Sigmoid colon (tissue), 7 donors: ENCODE measurements around the gene TSPO. TPM values are rescaled to one million over a fixed set of nuclear protein-coding genes. Genes with fewer than 3 reads are reported as not detected.

Experiments
- DNase-seq: peaks from one replicate; pipeline ENCODE4 v3.0.0-alpha.2; 2019
- H3K27ac ChIP-seq, 4 donors: fragments of 200-600 bp; sonication (generic); one replicate each; pipeline ENCODE4 v1.5.1; 2016 to 2019; ENCODE audit warnings: mild to moderate bottlenecking in 1 of 4
- H3K27me3 ChIP-seq, 3 donors: fragments of 200-600 bp; sonication (generic); one replicate each; pipeline ENCODE4 v1.5.1; 2019; ENCODE audit warnings: mild to moderate bottlenecking in 1 of 3
- H3K36me3 ChIP-seq, 4 donors: fragments of 200-600 bp; sonication (generic); one replicate each; pipeline ENCODE4 v1.5.1; 2016 to 2019
- H3K4me1 ChIP-seq, 4 donors: fragments of 200-600 bp; sonication (generic); one replicate each; pipeline ENCODE4 v1.5.1; 2017 to 2019
- H3K4me3 ChIP-seq, 4 donors: fragments of 200-600 bp; sonication (generic); one replicate each; pipeline ENCODE4 v1.5.1; 2017 to 2019; ENCODE audit warnings: mild to moderate bottlenecking in 2 of 4, moderate library complexity in 1 of 4
- H3K9me3 ChIP-seq, 4 donors: fragments of 200-600 bp in 3 of 4; sonication (generic) in 3 of 4; one replicate each; pipeline versions ENCODE4 v1.5.1 to v1.6.1; 2013 to 2019
- CTCF ChIP-seq, 4 experiments: fragments of 450-650 bp in 3 of 4; fragments of 200-600 bp in 1 of 4; IDR thresholded peaks; one replicate each; pipeline ENCODE4 v1.5.1; 2016 to 2019; ENCODE audit warnings: antibody characterized with exemption in 4 of 4, mild to moderate bottlenecking in 3 of 4, moderate library complexity in 2 of 4
- EP300 ChIP-seq, 4 donors: sonication (generic); formaldehyde crosslinking; IDR thresholded peaks; one replicate each; pipeline ENCODE4 v1.6.1; 2017; ENCODE audit warnings: antibody characterized with exemption in 4 of 4
- POLR2A ChIP-seq, 2 donors: fragments of 450-650 bp; IDR thresholded peaks; one replicate each; pipeline ENCODE4 v1.6.1; 2016; ENCODE audit warnings: antibody characterized with exemption in 2 of 2, mild to moderate bottlenecking in 2 of 2, moderate library complexity in 2 of 2
- POLR2AphosphoS5 ChIP-seq, 4 donors: sonication (generic); formaldehyde crosslinking; IDR thresholded peaks; one replicate each; pipeline ENCODE4 v1.6.1; 2017; ENCODE audit warnings: antibody characterized with exemption in 4 of 4
- WGBS, 2 donors: extraction: QIAGEN DNeasy Blood & Tissue Kit; methylation state at CpG; one replicate each; pipeline ENCODE4 v1.1.7; 2013; 5-methylcytosine and 5-hydroxymethylcytosine counted together
- intact Hi-C: fragments of 100-400 bp; cut with DNase I; formaldehyde crosslinking; loops from one replicate; pipeline ENCODE4 v1.15.1; 2023
- polyA plus RNA-seq, 3 donors: library from polyadenylated mRNA; stranded (reverse); fragments of 200-250 nt; gene quantifications; one replicate each; pipeline ENCODE4 v1.2.3, GENCODE V29; 2013
- total RNA-seq, 4 donors: library from RNA; depleted of rRNA; stranded (reverse); fragments of >200 nt; gene quantifications; one replicate each; pipeline ENCODE4 v1.1.0, GENCODE V29; 2016
- donor health status: healthy with polysubstance abuse.
- donor health status: Bipolar disorder and iron deficiency.
- donor health status: healthy.

Gene TSPO
- total and polyA plus RNA-seq, 7 donors = 126 to 513 (median 219) TPM

- H3K27me3 ChIP-seq = no peaks in the 10 kb centered on the region
- no peak overlapping the region for H3K27ac ChIP-seq
- no peak overlapping the region for H3K4me3 ChIP-seq
- no peak for TF ChIP-seq EP300 (IDR thresholded peaks at IDR 0.05)
- no peak for TF ChIP-seq POLR2A (IDR thresholded peaks at IDR 0.05)
- TF ChIP-seq CTCF (IDR thresholded peaks at IDR 0.05) = no peak
- no peak for TF ChIP-seq POLR2AphosphoS5 (IDR thresholded peaks at IDR 0.05)
- peaks cover 8 to 62% (median 10%) of the 10 kb centered on the region in 4 donors for H3K36me3 ChIP-seq
- DNase-seq = no peak
- 92 to 95% methylated on average over 19 of the region's 19 CpGs for WGBS, 2 donors
- peaks cover 0 to 14% (median 11%) of the 10 kb centered on the region in 4 donors for H3K4me1 ChIP-seq
- H3K9me3 ChIP-seq = no peaks in the 10 kb centered on the region
- intact Hi-C loops = no loop called here
These were observed 15.7 kb downstream of the TSPO start for GRCh38 chr22:43167001-43167589.

- Histone ChIP-seq H3K27ac (no peak overlapping the region), H3K36me3 (peaks cover 11 to 67% (median 18%) of the 10 kb centered on the region in 4 donors), H3K4me1 (peaks cover 0 to 10% (median 7%) of the 10 kb centered on the region in 4 donors), H3K27me3 (no peaks in the 10 kb centered on the region), H3K9me3 (no peaks in the 10 kb centered on the region), H3K4me3 (no peak overlapping the region)
- intact Hi-C loops = no loop called here
- no peak for TF ChIP-seq CTCF (IDR thresholded peaks at IDR 0.05)
- no peak for TF ChIP-seq POLR2AphosphoS5 (IDR thresholded peaks at IDR 0.05)
- TF ChIP-seq EP300 (IDR thresholded peaks at IDR 0.05) = no peak
- no peak for TF ChIP-seq POLR2A (IDR thresholded peaks at IDR 0.05)
- no peak for DNase-seq
- 88 to 90% methylated on average over 25 of the region's 25 CpGs for WGBS, 2 donors
These were observed 17.3 kb downstream of the TSPO start for GRCh38 chr22:43168471-43169309.

DNA sequence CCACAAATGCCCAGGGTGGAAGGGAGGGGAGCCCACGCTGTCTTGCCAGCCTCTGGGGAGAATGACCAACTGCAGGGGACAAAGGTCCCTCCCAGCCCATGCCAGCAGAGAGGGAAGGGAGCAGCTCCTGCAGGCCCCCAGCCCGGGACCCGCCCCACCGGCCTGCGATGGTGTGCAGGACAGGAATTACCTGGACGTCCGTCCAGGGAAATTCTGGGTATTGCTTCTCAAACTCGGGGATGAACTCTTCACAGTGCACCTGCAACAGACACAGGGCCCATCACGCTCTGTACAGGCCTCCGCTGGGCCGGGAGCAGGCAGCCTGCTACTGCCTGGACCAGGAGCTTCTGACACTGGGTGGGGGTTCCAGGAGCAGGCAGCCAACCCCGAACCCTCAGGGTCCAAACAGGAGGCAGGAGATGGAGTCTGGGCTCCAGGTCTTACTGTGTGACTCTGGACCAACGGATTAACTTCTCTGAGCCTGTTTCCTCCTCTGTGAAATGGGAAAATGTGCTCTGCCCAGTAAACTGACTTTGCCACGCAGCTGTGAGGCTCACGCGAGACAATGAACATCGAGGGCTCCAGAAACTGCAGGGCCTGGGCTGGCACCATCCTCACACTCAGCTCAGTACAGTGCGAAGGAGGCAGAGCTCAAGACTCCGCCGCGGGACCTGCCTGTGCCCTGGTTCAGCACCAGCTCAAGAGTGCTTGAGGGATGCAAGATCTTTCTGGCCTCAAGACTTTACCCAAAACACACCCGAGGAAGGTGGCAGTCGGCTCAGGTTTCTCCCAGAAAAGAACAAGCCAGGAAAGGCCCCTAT, 18.2 kb downstream of the TSPO start:
- Histone ChIP-seq H3K9me3 (no peaks in the 10 kb centered on the region), H3K36me3 (peaks cover 17 to 75% (median 25%) of the 10 kb centered on the region in 4 donors), H3K27ac (no peak overlapping the region), H3K4me1 (peaks cover 0 to 3% (median under 1%) of the 10 kb centered on the region in 4 donors), H3K4me3 (no peak overlapping the region), H3K27me3 (no peaks in the 10 kb centered on the region)
- TF ChIP-seq EP300 (IDR thresholded peaks at IDR 0.05) (no peak), POLR2AphosphoS5 (IDR thresholded peaks at IDR 0.05) (no peak), POLR2A (IDR thresholded peaks at IDR 0.05) (no peak), CTCF (IDR thresholded peaks at IDR 0.05) (no peak)
- 76 to 90% methylated on average over 23 of the region's 23 CpGs for WGBS, 2 donors
- intact Hi-C loops = no loop called here
- no peak for DNase-seq

DNA sequence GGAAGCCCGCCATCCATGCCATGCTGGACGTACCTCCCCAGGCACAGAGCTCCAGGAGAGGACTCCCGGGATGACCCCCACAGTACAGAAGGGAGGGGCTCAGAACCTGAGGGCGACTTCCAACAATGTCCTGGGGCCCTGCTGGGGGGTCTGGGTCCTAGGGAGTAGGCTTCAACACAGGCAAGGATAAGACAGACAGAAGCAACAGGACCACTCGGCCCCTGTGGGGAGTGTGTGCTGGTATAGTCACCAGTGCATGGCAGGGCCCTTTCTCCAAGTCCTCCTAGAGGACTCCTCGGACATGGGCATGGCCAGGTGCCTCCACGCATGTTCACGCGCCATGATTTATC, 18.7 kb downstream of the TSPO start:
- H3K9me3 ChIP-seq = no peaks in the 10 kb centered on the region
- H3K4me3 ChIP-seq = no peak overlapping the region
- no peak overlapping the region for H3K27ac ChIP-seq
- no peaks in the 10 kb centered on the region for H3K27me3 ChIP-seq
- 92 to 93% methylated on average over 9 of the region's 9 CpGs for WGBS, 2 donors
- no peak for DNase-seq
- TF ChIP-seq EP300 (IDR thresholded peaks at IDR 0.05) = no peak
- no peak for TF ChIP-seq CTCF (IDR thresholded peaks at IDR 0.05)
- TF ChIP-seq POLR2A (IDR thresholded peaks at IDR 0.05) = no peak
- TF ChIP-seq POLR2AphosphoS5 (IDR thresholded peaks at IDR 0.05) = no peak
- intact Hi-C loops = no loop called here
- no peaks in the 10 kb centered on the region for H3K4me1 ChIP-seq
- peaks cover 17 to 81% (median 28%) of the 10 kb centered on the region in 4 donors for H3K36me3 ChIP-seq
